Right kidney (tissue), 1 donor: ENCODE results near the gene MID2.
"Not testable (repeated sequence)": the region's sequence is repeated elsewhere in the genome, so short reads cannot be mapped to it uniquely, and the experiment has no call there.

Experiments
- DNase-seq: peaks from one replicate; pipeline ENCODE4 v3.0.0-alpha.2; 2016

The MID2 gene

DNA sequence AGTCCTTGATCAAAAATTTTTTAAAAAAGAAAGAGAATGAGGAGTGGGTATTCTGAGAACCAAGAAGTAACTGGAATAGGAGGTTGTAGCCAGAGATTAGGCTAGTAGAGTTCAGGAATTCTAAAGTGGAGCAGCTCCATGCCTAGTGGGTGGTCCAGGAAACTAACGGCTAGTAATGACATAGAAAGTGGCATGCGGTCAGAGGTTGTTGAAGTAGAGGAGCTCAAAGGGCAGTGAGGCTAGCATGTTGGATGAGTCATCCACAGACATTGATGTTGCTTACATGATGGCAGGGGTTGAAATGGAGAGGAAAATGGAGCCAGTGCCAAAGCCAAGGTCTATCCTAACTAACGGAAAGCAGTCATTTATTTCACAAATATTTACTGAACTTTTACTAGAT lies 114.4 kb downstream of the MID2 start:
- no peak for DNase-seq

DNA sequence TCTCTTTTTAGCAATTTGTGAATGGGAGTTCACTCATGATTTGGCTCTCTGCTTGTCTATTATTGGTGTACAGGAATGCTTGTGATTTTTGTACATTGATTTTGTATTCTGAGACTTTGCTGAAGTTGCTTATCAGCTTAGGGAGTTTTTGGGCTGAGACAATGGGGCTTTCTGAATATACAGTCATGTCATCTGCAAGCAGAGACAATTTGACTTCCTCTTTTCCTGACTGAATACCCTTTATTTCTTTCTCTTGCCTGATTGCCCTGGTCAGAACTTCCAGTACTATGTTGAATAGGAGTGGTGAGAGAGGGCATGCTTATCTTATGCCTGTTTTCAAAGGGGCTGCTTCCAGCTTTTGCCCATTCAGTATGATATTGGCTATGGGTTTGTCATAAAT lies 129.7 kb downstream of the MID2 start:
- DNase-seq, result not testable (repeated sequence)

DNA sequence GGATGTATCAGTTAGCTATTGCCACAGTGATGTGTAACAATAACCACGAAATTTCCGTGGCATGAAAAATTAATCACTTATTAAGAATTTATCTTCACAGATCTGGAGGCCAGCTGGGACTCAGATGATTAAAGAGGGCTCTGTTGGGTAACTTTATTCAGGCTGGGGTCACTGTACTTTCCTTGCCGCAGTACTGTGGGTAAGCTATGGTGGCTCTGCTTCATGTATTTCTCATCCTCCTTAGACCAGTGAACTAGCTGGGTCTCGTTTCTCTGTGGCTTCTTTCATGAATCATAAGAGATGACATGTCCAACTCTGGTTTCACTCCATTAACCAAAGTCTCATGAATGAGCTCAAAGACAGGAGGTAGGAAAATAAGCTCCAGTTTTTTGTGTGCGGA lies 143.0 kb downstream of the MID2 start:
- DNase-seq, result no peak

DNA sequence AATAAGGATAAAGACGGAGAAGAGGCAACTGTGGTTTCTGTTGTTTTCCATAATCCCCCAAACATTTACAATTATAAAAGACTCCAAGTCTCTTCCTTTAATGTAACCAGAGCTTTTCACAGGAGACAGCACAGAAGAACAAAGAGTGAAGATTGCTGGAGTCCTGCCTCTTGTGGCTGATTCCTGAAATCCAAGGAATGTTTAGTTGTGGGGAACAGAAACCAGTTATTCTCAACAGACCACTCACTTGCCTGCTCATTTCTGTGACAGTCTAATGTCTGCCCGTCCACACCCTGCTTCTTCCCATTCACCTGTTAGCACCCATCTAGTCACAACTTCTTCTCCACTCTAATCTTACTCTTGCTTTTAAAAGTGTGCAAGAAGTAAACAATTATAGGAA lies 144.4 kb downstream of the MID2 start:
- DNase-seq, result no peak

DNA sequence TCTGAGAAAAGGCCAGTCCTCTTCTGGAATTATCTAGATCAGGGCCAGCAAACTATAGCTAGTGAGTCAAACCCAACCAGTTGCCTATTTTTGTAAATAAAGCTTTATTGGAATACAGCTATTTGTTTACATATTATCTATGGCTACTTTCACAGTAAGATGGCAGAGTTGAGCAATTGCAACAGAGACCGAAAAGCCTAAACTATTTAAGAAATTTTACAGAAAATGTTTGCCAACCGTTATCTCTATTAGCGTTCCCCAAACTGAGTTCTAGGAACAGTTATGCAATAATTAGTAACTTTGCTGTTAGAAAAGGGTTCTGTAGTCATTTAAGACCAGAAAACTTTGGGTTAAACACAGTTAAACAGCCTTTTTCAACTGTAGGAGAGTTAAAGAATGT lies 146.0 kb downstream of the MID2 start:
- DNase-seq, result no peak
